GM18951 (cell line): ENCODE results near the gene TOM1L2.
"Not testable (repeated sequence)": the region's sequence is repeated elsewhere in the genome, so short reads cannot be mapped to it uniquely, and the experiment has no call there.

Experiments
- POLR2A ChIP-seq: IDR thresholded peaks from 4 replicates; pipeline ENCODE4 v1.6.1; 2011; ENCODE audit warnings: mild to moderate bottlenecking; ENCODE audit not compliant: insufficient read length, insufficient read depth; ENCODE audit errors: extremely low read depth
- in situ Hi-C: fragments of 300-500 bp; cut with MboI; formaldehyde crosslinking; loops from one replicate; pipeline ENCODE4 v1.12.0; 2022; ENCODE audit warnings: low sequenced_read_pairs, mixed read lengths, inconsistent platforms; ENCODE audit not compliant: unreplicated experiment

Gene TOM1L2

GRCh38 chr17:17928398-17929287 lies 43.6 kb downstream of the TOM1L2 start:
- TF ChIP-seq POLR2A, result no peak
- in situ Hi-C loops, result no loop called here

- in situ Hi-C loops, result no loop called here
- TF ChIP-seq POLR2A, result no peak
Measured at GRCh38 chr17:17926840-17927449, 45.3 kb downstream of the TOM1L2 start.

- TF ChIP-seq POLR2A, result no peak
- in situ Hi-C loops, result no loop called here
Measured at GRCh38 chr17:17926036-17926435, 46.2 kb downstream of the TOM1L2 start.

- no peak for TF ChIP-seq POLR2A
- in situ Hi-C loops, result no loop called here
Measured at GRCh38 chr17:17924857-17925250, 47.3 kb downstream of the TOM1L2 start.

- TF ChIP-seq POLR2A, result no peak
- in situ Hi-C loops, result no loop called here
Measured at GRCh38 chr17:17924131-17924856, 47.9 kb downstream of the TOM1L2 start.

- TF ChIP-seq POLR2A, result no peak
- in situ Hi-C loops, result no loop called here
Measured at GRCh38 chr17:17922070-17922614, 50.1 kb downstream of the TOM1L2 start.

- TF ChIP-seq POLR2A, result no peak
- in situ Hi-C loops, result no loop called here
Measured at GRCh38 chr17:17921192-17922069, 50.8 kb downstream of the TOM1L2 start.

DNA sequence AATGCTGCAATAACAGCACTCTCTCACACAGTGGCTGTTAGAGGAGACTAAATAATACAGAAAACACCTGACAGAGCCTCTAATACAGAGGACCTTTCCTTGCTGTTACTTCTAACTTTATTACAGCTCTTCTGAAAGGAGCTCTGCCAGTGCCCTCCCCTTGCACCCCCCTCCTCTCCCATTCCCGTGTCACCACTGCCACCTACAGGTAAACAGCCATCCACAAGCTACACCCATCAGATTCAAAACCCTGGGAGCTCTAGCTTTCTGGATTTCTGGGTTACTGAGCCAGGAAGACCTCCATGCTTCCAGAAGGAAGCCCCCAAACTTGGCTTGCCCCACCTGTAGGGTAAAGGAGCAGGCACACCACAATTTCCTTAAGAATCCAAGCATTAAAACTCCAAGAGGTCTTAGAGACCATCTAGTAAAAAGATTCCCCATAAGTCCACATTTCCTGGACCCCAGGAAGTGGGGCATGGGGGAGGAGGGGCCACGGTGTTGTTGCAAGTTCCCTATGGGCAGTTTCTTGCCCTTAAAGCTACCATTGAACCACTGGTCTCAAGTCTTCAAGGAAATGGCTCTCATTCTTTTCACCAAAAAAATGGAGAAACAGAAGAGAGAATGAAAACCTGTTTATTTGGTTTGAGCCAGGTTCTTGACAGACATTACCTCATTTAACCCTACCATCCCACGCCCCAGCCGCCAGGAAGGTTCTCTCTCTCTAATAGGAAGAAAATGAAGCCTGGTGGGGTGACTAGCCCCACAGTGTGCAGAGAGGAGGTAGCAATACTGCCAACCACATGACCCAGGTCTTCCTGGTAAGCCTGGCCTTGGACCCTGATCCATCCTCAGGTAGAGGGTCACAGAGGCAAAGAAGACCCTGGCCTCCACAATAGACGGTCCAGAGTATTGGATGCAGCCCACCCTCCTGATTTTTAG lies 52.8 kb downstream of the TOM1L2 start:
- TF ChIP-seq POLR2A, result no peak
- in situ Hi-C loops, result no loop called here

- no peak for TF ChIP-seq POLR2A
- in situ Hi-C loops, result no loop called here
Measured at GRCh38 chr17:17917394-17917793, 54.8 kb downstream of the TOM1L2 start.

DNA sequence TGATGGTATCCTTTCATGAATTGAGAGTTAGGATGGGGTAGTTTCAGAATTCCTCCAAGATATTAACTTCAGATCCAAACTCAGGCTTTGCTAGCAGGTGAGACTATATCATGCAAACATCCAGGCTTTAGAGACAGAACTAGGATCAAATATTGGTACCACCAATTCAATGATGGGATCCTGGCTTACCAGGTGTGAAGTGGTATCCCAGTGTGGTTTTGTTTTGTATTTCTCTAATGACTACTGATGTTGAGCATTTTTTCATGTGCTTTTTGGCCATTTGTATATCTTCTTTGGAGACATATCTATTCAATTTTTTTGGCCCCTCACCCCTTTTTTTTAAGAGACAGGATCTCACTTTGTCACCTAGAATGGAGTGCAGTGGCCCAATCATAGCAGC lies 57.0 kb downstream of the TOM1L2 start:
- TF ChIP-seq POLR2A, result no peak
- in situ Hi-C loops, result no loop called here

- in situ Hi-C loops, result no loop called here
- TF ChIP-seq POLR2A, result no peak
Measured at GRCh38 chr17:17913695-17914332, 58.4 kb downstream of the TOM1L2 start.

GRCh38 chr17:17912336-17912735 lies 59.9 kb downstream of the TOM1L2 start:
- in situ Hi-C loops, result not testable (repeated sequence)
